GM23338 (cell line): ENCODE measurements around the gene PMIS2. TPM values are rescaled to one million over a fixed set of nuclear protein-coding genes. Genes with fewer than 3 reads are reported as not detected.
A peak's percentile ranks its signal among the peaks of the same experiment; 100 is the strongest.

Experiments used
- ATAC-seq: fragments of 200-7000 bp; cut with Tn5 transposase; 3 replicates; pipeline ENCODE4 v1.9.1; 2020
- DNase-seq: peaks from one replicate; pipeline ENCODE4 v3.0.0-alpha.2; 2015; ENCODE audit warnings: low spot score
- H2AFZ ChIP-seq: fragments of 200-600 bp; sonication (generic); 2 replicates; pipeline ENCODE4 v1.8.0; 2016; ENCODE audit warnings: antibody characterized with exemption, mild to moderate bottlenecking, moderate library complexity
- H3F3A ChIP-seq: fragments of 200-600 bp; sonication (generic); replicated peaks from 2 replicates; pipeline ENCODE4 v1.8.0; 2017; ENCODE audit warnings: antibody characterized with exemption, mixed run types, low read depth
- H3K27ac ChIP-seq: fragments of 200-600 bp; sonication (generic); 2 replicates; pipeline ENCODE4 v1.6.1; 2016; ENCODE audit warnings: low read depth
- H3K27me3 ChIP-seq: fragments of 200-600 bp; sonication (generic); 2 replicates; pipeline ENCODE4 v1.8.0; 2016; ENCODE audit warnings: mild to moderate bottlenecking, mixed run types, moderate library complexity; ENCODE audit not compliant: insufficient read depth
- H3K36me3 ChIP-seq: fragments of 200-600 bp; sonication (generic); 2 replicates; pipeline ENCODE4 v1.8.0; 2016; ENCODE audit warnings: mild to moderate bottlenecking; ENCODE audit not compliant: insufficient read depth
- H3K4me1 ChIP-seq: fragments of 200-600 bp; sonication (generic); 2 replicates; pipeline ENCODE4 v1.8.0; 2016; ENCODE audit warnings: mild to moderate bottlenecking, moderate library complexity; ENCODE audit not compliant: insufficient read depth
- H3K4me2 ChIP-seq: fragments of 200-600 bp; sonication (generic); 2 replicates; pipeline ENCODE4 v1.7.1; 2017; ENCODE audit warnings: mixed run types
- H3K4me3 ChIP-seq: fragments of 200-600 bp; sonication (generic); 2 replicates; pipeline ENCODE4 v1.6.1; 2016; ENCODE audit warnings: mixed run types
- H3K79me2 ChIP-seq: fragments of 200-600 bp; sonication (generic); replicated peaks from 2 replicates; pipeline ENCODE4 v1.8.0; 2017; ENCODE audit warnings: mild to moderate bottlenecking; ENCODE audit not compliant: insufficient read depth
- H3K9me2 ChIP-seq: fragments of 200-600 bp; sonication (generic); 2 replicates; pipeline ENCODE4 v1.8.0; 2017; ENCODE audit not compliant: insufficient read depth
- H4K20me1 ChIP-seq: fragments of 200-600 bp; sonication (generic); replicated peaks from 2 replicates; pipeline ENCODE4 v1.8.0; 2017; ENCODE audit warnings: mild to moderate bottlenecking; ENCODE audit not compliant: insufficient read depth
- H3K27ac Mint-ChIP-seq: 2 replicates; pipeline ENCODE4 v1.8.0; 2020; ENCODE audit warnings: inconsistent platforms, mild to moderate bottlenecking, moderate library complexity, mixed read lengths
- H3K27me3 Mint-ChIP-seq: 3 replicates; pipeline ENCODE4 v1.8.0; 2022; ENCODE audit warnings: low read depth, mild to moderate bottlenecking, moderate library complexity, mixed read lengths, inconsistent platforms; ENCODE audit not compliant: insufficient read depth, poor library complexity
- H3K36me3 Mint-ChIP-seq: 3 replicates; pipeline ENCODE4 v1.8.0; 2021; ENCODE audit warnings: low read depth, mild to moderate bottlenecking, inconsistent platforms, moderate library complexity, mixed read lengths
- H3K4me1 Mint-ChIP-seq: 3 replicates; pipeline ENCODE4 v1.8.0; 2020; ENCODE audit warnings: mild to moderate bottlenecking, inconsistent platforms, mixed read lengths
- H3K4me3 Mint-ChIP-seq: 3 replicates; pipeline ENCODE4 v1.8.0; 2021; ENCODE audit warnings: moderate library complexity, mild to moderate bottlenecking, inconsistent platforms, mixed read lengths
- H3K9me3 Mint-ChIP-seq: 3 replicates; pipeline ENCODE4 v1.8.0; 2020; ENCODE audit warnings: moderate library complexity, mild to moderate bottlenecking, inconsistent platforms, mixed read lengths
- CREB1 ChIP-seq: fragments of 250-450 bp; sonication (Bioruptor Pico); IDR thresholded peaks from 2 replicates; pipeline ENCODE4 v1.5.0; 2020; ENCODE audit warnings: low read depth, mild to moderate bottlenecking, moderate library complexity
- EZH2 ChIP-seq: fragments of 200-600 bp; sonication (generic); IDR thresholded peaks from one replicate; pipeline ENCODE4 v1.8.0; 2017; ENCODE audit warnings: antibody characterized with exemption, mild to moderate bottlenecking, low read depth; ENCODE audit not compliant: unreplicated experiment
- EZH2phosphoT487 ChIP-seq: fragments of 200-600 bp; sonication (generic); IDR thresholded peaks from one replicate; pipeline ENCODE4 v1.8.1; 2018; ENCODE audit warnings: antibody characterized with exemption; ENCODE audit not compliant: unreplicated experiment
- JUNB ChIP-seq: IDR thresholded peaks from one replicate; pipeline ENCODE4 v1.6.1; 2016; ENCODE audit warnings: antibody characterized with exemption; ENCODE audit not compliant: unreplicated experiment
- NANOG ChIP-seq: IDR thresholded peaks from 2 replicates; pipeline ENCODE4 v1.6.1; 2016; ENCODE audit warnings: antibody characterized with exemption, borderline replicate concordance
- POLR2AphosphoS5 ChIP-seq: IDR thresholded peaks from 2 replicates; pipeline ENCODE4 v1.6.1; 2016; ENCODE audit warnings: antibody characterized with exemption, low read depth
- STAT1 ChIP-seq: IDR thresholded peaks from one replicate; pipeline ENCODE4 v1.6.1; 2016; ENCODE audit warnings: antibody characterized with exemption; ENCODE audit not compliant: unreplicated experiment
- ZNF114 ChIP-seq: fragments of 250-450 bp; sonication (Bioruptor Pico); IDR thresholded peaks from 2 replicates; pipeline ENCODE4 v1.5.0; 2020; ENCODE audit warnings: mild to moderate bottlenecking, moderate library complexity
- ZNF331 ChIP-seq: fragments of 250-450 bp; sonication (Bioruptor Pico); IDR thresholded peaks from 2 replicates; pipeline ENCODE4 v1.5.0; 2020; ENCODE audit warnings: low read depth, mild to moderate bottlenecking, moderate library complexity
- polyA plus RNA-seq: library from polyadenylated mRNA; unstranded; fragments of >200 nt; fragmentation: Nextera tagmentation; extraction: Ambion mirVana; gene quantifications from 2 replicates; pipeline ENCODE4 v1.2.1, GENCODE V29; 2016
- total RNA-seq: library from RNA; depleted of rRNA; stranded (reverse); fragments of >200 nt; shearing (Covaris generic); gene quantifications from 2 replicates; pipeline ENCODE4 v1.2.3, GENCODE V29; 2014
- TF ChIP-seq, protein P1 (sequence below): fragments of 250-450 bp; sonication (Bioruptor Pico); IDR thresholded peaks from 2 replicates; pipeline ENCODE4 v1.5.0; 2020; ENCODE audit warnings: mild to moderate bottlenecking, moderate library complexity
- TF ChIP-seq, protein P2 (sequence below): IDR thresholded peaks from 2 replicates; pipeline ENCODE4 v1.6.1; 2016; ENCODE audit warnings: antibody characterized with exemption
- TF ChIP-seq, protein P3 (sequence below): IDR thresholded peaks from one replicate; pipeline ENCODE4 v1.6.1; 2018; ENCODE audit warnings: antibody characterized with exemption; ENCODE audit not compliant: unreplicated experiment
- TF ChIP-seq, protein P4 (sequence below), 2 experiments: fragments of 200-600 bp in 1 of 2; sonication (generic) in 1 of 2; conservative IDR thresholded peaks; 2 replicates each; pipeline versions ENCODE4 v1.5.1 to v1.6.1; 2016 to 2017; ENCODE audit warnings: antibody characterized with exemption in 2 of 2, low read depth in 2 of 2, mild to moderate bottlenecking in 2 of 2, moderate library complexity in 1 of 2

Gene PMIS2
- total and polyA plus RNA-seq, 2 experiments from 2014 or later = not detected

DNA sequence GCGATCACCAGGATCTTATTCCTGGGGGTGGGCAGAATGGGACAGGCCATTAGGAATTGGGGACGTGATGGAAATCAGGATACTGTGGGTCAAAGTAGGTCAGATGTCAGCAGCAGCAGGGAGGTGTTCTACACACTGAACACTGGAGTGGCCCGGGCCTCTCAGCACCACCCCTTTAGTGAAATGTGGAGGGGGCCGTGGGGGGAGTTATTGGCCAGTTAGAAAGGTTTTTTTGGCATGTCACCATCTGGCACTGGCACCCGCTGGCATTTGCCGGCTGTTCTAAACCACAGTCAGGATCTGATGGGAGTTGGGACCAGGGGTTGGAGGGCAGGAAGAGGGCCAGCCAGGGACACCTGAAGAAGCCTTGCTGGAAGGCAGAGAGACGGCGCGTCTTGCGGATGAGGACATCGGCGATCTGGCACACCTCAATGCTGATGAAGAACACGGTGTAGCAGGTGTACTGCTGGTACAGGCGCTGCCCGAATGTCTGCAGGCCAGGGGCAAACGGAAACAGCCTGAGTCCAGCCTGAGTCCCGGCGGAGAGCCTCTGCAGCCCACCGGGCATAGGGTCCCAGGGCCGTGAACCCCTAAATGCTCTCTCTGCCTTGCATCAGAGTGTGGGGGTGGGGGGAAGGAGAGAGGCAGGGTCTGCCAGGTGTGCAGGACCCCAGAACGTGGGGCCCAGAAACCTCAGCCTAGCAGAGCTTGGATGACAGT, 34.7 kb upstream of the PMIS2 start:
- TF ChIP-seq CREB1 (CRISPR knock-in tag) (no peak), POLR2AphosphoS5 (no peak), NANOG (no peak), ZNF114 (no peak), STAT1 (no peak), ZNF331 (CRISPR knock-in tag) (no peak), JUNB (no peak), EZH2 (no peak), EZH2phosphoT487 (no peak)
- TF ChIP-seq, protein P1, sequence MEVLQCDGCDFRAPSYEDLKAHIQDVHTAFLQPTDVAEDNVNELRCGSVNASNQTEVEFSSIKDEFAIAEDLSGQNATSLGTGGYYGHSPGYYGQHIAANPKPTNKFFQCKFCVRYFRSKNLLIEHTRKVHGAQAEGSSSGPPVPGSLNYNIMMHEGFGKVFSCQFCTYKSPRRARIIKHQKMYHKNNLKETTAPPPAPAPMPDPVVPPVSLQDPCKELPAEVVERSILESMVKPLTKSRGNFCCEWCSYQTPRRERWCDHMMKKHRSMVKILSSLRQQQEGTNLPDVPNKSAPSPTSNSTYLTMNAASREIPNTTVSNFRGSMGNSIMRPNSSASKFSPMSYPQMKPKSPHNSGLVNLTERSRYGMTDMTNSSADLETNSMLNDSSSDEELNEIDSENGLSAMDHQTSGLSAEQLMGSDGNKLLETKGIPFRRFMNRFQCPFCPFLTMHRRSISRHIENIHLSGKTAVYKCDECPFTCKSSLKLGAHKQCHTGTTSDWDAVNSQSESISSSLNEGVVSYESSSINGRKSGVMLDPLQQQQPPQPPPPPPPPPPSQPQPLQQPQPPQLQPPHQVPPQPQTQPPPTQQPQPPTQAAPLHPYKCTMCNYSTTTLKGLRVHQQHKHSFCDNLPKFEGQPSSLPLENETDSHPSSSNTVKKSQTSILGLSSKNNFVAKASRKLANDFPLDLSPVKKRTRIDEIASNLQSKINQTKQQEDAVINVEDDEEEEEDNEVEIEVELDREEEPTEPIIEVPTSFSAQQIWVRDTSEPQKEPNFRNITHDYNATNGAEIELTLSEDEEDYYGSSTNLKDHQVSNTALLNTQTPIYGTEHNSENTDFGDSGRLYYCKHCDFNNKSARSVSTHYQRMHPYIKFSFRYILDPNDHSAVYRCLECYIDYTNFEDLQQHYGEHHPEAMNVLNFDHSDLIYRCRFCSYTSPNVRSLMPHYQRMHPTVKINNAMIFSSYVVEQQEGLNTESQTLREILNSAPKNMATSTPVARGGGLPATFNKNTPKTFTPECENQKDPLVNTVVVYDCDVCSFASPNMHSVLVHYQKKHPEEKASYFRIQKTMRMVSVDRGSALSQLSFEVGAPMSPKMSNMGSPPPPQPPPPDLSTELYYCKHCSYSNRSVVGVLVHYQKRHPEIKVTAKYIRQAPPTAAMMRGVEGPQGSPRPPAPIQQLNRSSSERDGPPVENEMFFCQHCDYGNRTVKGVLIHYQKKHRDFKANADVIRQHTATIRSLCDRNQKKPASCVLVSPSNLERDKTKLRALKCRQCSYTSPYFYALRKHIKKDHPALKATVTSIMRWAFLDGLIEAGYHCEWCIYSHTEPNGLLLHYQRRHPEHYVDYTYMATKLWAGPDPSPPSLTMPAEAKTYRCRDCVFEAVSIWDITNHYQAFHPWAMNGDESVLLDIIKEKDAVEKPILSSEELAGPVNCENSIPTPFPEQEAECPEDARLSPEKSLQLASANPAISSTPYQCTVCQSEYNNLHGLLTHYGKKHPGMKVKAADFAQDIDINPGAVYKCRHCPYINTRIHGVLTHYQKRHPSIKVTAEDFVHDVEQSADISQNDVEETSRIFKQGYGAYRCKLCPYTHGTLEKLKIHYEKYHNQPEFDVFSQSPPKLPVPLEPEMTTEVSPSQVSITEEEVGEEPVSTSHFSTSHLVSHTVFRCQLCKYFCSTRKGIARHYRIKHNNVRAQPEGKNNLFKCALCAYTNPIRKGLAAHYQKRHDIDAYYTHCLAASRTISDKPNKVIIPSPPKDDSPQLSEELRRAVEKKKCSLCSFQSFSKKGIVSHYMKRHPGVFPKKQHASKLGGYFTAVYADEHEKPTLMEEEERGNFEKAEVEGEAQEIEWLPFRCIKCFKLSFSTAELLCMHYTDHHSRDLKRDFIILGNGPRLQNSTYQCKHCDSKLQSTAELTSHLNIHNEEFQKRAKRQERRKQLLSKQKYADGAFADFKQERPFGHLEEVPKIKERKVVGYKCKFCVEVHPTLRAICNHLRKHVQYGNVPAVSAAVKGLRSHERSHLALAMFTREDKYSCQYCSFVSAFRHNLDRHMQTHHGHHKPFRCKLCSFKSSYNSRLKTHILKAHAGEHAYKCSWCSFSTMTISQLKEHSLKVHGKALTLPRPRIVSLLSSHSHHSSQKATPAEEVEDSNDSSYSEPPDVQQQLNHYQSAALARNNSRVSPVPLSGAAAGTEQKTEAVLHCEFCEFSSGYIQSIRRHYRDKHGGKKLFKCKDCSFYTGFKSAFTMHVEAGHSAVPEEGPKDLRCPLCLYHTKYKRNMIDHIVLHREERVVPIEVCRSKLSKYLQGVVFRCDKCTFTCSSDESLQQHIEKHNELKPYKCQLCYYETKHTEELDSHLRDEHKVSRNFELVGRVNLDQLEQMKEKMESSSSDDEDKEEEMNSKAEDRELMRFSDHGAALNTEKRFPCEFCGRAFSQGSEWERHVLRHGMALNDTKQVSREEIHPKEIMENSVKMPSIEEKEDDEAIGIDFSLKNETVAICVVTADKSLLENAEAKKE = no peak
- TF ChIP-seq, protein P2, sequence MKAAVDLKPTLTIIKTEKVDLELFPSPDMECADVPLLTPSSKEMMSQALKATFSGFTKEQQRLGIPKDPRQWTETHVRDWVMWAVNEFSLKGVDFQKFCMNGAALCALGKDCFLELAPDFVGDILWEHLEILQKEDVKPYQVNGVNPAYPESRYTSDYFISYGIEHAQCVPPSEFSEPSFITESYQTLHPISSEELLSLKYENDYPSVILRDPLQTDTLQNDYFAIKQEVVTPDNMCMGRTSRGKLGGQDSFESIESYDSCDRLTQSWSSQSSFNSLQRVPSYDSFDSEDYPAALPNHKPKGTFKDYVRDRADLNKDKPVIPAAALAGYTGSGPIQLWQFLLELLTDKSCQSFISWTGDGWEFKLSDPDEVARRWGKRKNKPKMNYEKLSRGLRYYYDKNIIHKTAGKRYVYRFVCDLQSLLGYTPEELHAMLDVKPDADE = no peak
- TF ChIP-seq, protein P3, sequence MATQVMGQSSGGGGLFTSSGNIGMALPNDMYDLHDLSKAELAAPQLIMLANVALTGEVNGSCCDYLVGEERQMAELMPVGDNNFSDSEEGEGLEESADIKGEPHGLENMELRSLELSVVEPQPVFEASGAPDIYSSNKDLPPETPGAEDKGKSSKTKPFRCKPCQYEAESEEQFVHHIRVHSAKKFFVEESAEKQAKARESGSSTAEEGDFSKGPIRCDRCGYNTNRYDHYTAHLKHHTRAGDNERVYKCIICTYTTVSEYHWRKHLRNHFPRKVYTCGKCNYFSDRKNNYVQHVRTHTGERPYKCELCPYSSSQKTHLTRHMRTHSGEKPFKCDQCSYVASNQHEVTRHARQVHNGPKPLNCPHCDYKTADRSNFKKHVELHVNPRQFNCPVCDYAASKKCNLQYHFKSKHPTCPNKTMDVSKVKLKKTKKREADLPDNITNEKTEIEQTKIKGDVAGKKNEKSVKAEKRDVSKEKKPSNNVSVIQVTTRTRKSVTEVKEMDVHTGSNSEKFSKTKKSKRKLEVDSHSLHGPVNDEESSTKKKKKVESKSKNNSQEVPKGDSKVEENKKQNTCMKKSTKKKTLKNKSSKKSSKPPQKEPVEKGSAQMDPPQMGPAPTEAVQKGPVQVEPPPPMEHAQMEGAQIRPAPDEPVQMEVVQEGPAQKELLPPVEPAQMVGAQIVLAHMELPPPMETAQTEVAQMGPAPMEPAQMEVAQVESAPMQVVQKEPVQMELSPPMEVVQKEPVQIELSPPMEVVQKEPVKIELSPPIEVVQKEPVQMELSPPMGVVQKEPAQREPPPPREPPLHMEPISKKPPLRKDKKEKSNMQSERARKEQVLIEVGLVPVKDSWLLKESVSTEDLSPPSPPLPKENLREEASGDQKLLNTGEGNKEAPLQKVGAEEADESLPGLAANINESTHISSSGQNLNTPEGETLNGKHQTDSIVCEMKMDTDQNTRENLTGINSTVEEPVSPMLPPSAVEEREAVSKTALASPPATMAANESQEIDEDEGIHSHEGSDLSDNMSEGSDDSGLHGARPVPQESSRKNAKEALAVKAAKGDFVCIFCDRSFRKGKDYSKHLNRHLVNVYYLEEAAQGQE = no peak
- TF ChIP-seq, protein P4, sequence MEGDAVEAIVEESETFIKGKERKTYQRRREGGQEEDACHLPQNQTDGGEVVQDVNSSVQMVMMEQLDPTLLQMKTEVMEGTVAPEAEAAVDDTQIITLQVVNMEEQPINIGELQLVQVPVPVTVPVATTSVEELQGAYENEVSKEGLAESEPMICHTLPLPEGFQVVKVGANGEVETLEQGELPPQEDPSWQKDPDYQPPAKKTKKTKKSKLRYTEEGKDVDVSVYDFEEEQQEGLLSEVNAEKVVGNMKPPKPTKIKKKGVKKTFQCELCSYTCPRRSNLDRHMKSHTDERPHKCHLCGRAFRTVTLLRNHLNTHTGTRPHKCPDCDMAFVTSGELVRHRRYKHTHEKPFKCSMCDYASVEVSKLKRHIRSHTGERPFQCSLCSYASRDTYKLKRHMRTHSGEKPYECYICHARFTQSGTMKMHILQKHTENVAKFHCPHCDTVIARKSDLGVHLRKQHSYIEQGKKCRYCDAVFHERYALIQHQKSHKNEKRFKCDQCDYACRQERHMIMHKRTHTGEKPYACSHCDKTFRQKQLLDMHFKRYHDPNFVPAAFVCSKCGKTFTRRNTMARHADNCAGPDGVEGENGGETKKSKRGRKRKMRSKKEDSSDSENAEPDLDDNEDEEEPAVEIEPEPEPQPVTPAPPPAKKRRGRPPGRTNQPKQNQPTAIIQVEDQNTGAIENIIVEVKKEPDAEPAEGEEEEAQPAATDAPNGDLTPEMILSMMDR (conservative IDR thresholded peaks at IDR 0.05; ENCODE audit: low read depth in 2 of 2) = no peak
- Histone ChIP-seq H3K4me3 (no peak overlapping the region), H3K27ac (no peak overlapping the region), H3K27me3 (no peaks in the 10 kb centered on the region), H3K36me3 (no peaks in the 10 kb centered on the region), H3K79me2 (peaks cover 9% of the 10 kb centered on the region), H3K4me2 (no peak overlapping the region), H3K9me2 (no peaks in the 10 kb centered on the region), H2AFZ (no peak overlapping the region), H3K4me1 (0 out of 2 replicates have a peak, but pooled peaks cover 5% of the 10 kb centered on the region), H4K20me1 (peaks cover 9% of the 10 kb centered on the region), H3F3A (peaks cover 9% of the 10 kb centered on the region; the same call in 1 of the 2 replicates)
- H3K27ac Mint-ChIP-seq = peak overlapping the region; percentile 17; the same call in 1 of the 2 replicates
- H3K27me3 Mint-ChIP-seq = peaks cover 15% of the 10 kb centered on the region
- H3K9me3 Mint-ChIP-seq = no peaks in the 10 kb centered on the region; the same call in 1 of the 3 replicates
- H3K36me3 Mint-ChIP-seq = peaks cover 26% of the 10 kb centered on the region
- H3K4me1 Mint-ChIP-seq = peaks cover 25% of the 10 kb centered on the region
- H3K4me3 Mint-ChIP-seq = no peak overlapping the region; the same call in 2 of the 3 replicates
- DNase-seq (no peak), ATAC-seq (no peak)
